GM19099 (cell line): ENCODE results near the gene CPT1B.

Experiments
- POLR2A ChIP-seq: IDR thresholded peaks from 3 replicates; pipeline ENCODE4 v1.6.1; 2011; ENCODE audit warnings: low read depth; ENCODE audit not compliant: insufficient read length; ENCODE audit errors: extremely low read depth

CPT1B gene

DNA sequence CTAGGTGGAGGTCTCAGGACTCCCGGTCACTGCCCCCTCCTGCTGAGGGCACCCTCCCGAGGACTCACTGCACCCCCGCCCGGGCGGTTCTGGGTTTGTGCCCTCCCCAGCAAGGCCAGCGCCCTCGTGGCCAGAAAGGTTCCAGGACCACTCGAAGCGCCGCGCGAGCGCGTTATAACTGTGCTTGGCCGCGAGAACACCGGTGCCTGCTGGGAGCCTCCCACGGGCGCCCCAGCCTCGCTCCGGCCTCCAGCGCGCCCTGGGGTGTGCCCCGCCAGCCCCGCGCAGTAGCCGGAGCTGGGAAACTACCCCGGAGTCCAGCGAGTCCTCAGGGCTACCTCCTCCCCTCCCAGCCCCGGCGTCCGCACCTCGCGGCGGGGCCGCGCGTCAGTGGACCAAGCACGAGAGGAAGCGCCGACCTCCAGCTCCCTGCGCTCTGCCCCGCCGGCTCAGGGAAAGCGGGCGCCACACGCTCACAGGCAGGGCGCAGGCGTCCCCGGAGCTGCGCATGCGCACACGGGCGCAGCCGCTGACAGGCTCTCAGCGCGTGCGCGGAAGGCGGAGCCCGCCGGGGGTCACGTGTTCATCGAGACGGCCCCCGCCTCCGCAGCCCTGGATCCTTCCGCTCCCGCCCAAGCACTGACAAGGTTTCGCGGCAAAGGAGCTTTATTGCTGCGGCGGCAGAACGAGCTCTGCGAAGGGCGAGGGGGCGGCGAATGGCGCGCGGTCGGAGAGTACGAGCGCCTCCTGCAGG is 52.9 kb downstream of the CPT1B start, which contains the start of gene SCO2:
Gene SCO2 (minus strand): TSS at position 495 of the 754 bp plus-strand sequence. CDS start 1,187 bp downstream, outside the sequence.
- TF ChIP-seq POLR2A: peak; percentile 87

DNA sequence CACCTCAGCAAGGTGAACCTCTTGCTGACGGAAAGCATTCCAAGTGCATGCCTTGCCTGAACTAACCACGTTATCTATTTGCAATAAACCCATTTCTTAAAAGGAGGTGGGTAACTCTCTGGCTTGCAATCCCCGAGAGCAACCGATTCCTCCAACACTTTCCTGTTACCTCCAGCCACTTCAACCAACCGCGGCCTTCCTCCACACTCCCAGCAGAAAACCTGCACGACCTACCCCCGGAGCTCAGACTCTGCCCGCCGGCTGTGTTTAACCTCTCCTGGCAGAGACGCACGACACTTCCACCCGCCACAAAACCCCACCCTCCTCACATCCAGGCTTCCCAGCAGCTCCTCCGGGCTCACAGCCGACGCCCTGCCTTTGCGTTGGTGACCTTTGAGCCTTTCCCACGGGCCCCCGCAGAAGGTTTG is 53.5 kb downstream of the CPT1B start:
- no peak for TF ChIP-seq POLR2A

DNA sequence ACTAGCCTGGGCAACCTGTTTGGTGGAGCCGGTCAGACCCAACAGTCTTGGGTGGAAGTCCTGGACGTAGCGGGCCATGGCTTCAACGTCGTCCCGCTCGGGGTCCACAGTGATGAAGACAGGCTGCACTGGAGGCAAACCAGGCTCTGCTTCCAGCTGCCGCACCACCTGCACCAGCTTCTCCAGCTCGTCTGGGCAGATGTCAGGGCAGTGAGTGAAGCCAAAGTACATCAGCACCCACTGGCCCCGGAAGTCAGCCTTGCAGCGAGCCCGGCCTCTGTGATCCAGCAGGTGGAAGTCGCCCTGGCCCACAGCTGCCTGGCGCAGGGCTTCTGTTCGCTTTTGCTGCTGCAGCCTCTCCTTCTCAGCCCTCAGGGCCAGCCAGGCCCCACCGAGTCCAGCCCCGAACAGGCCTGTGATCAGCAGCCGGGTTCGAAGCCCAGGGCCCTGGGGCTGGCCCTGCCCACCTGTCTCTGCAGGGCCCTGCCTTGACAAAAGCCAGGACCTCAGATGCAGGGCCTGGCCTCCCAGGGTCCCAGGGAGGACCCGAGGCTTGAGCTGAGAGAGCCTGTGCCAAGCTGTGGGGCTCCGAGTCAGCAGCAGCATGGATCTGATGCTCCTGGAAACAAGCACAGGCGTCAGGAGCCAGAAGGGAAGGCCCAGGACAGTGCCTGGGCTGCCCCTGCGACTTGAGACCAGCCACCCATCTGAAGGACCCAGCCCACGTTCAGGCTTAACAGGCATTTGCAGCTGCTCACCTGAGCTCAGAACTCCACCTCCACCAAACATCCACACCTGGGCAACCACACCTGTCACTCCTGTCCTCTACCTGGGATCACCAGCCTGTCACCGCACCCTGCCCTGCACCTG is 54.2 kb downstream of the CPT1B start:
- TF ChIP-seq POLR2A: no peak

DNA sequence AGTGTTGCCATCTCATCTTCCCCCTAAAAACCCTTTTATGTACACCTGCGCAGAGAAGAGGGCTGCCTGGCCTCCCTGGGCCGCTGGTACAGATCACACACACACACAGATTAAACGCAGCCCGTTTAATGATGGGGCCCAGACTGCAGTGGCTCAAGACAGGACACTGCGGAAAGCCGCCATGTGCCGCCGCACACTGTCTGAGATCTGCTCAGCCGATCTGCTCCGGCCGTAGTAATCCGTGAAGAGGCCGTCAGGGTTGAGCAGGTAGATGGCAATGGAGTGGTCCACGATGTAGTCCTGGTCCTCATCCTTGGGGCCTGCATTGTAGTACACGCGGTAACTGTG is 54.8 kb downstream of the CPT1B start:
- TF ChIP-seq POLR2A: no peak

DNA sequence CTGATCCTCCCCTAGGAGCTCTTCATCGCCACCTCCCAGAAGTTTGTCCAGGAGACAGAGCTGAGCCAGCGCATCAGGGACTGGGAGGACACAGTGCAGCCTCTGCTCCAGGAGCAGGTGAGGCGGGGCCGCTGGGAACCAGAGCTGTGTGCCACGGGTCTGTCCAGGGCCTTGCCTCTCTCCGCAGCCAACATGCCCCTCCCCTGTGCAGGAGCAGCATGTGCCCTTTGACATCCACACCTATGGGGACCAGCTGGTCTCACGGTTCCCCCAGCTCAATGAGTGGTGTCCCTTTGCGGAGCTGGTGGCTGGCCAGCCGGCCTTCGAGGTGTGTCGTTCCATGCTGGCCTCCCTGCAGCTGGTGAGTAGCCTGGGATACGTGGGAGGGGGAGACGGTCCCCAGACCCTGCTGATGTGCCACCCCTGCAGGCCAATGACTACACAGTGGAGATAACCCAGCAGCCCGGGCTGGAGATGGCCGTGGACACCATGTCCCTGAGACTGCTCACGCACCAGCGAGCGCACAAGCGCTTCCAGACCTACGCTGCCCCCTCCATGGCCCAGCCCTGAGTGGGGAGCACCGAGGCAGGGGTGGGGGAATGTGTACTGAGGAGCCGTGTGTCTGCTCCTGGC is 55.3 kb downstream of the CPT1B start:
- TF ChIP-seq POLR2A: no peak

DNA sequence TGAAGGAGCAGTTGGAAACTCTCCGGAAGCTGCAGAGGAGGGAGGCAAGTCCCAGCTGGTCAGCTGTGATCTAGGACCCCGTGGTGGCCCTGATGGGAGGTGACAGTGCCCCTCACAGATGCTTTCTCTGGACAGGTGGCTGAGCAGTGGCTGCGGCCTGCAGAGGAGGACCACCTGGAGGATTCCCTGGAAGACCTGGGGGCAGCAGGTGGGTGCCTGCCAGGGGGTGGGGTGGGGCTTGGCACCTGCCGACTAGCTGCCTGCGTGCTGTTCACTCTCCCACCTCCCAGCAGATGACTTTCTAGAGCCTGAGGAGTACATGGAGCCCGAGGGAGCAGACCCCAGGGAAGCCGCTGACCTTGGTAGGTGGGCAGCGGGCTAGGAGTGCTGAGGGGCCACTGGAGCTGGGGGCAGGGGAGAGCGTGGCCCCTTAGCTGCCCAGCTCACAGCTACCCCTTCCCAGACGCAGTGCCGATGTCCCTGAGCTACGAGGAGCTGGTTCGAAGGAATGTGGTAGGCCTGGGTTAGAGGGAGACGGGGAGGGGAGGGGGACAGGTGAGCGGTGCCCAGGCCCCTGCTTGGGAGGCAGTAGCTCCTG is 55.9 kb downstream of the CPT1B start:
- no peak for TF ChIP-seq POLR2A

DNA sequence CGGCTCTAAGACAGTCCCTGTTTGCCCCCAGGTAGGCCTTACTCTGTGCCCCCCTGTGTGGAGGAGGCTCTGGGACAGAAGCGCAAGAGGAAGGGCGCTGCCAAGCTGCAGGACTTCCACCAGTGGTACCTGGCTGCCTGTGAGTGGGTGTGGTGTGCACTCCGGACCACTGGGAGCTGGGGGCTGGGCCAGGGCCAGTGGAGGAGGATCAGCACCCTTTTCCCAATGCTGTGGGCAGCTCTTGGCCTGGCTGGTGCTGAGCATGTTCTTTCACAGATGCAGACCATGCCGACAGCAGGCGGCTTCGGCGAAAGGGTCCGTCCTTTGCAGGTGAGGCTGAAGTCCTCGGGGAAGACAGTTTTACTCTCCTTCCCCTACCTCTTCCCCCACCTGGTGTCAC is 56.5 kb downstream of the CPT1B start:
- no peak for TF ChIP-seq POLR2A

DNA sequence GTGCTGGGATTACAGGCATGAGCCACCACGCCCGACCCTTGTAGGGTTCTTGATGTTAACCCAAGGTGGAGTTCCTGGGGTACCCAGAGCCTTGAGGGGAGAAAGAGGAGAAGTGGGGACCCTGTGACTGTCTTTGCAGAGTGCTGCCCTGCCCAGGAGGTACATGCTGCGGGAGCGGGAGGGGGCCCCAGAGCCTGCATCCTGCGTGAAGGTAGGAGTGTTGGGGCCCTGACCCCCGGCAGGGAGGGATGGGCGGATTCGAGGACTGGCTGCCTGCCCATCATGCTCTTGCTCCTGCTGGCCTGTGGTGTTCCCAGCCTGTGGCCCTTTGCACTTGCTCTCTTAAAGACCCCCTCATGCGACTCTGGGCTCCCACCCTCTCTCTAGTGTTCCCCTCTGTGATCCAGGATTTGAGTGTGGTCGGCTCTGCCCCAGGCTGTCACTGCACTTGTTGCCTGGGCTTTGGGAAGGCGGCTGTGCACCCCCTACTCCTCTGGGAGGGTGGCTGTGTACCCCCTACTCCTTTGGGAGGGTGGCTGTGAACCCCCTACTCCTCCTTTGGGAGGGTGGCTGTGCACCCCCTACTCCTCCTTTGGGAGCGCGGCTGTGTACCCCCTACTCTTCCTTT is 57.3 kb downstream of the CPT1B start:
- no peak for TF ChIP-seq POLR2A

DNA sequence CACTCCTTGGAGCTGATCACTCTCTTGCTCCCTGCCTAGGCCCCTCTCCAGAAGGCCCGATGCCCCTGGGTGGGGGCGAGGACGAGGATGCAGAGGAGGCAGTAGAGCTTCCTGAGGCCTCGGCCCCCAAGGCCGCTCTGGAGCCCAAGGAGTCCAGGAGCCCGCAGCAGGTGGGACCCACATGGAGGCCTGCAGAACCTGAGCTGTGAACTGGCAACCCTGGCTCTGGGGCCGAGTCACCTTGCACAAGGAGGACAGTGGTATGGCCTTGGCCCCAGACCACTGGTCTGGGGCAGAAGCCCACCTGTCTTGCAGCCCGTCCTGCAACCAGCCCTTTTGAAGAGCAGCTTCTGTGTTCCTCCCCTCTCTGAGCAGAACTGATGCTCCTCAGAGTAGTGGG is 59.1 kb downstream of the CPT1B start:
- TF ChIP-seq POLR2A: no peak
